ENCODE data around the gene WDR19. TPM values are rescaled to one million over a fixed set of nuclear protein-coding genes. Genes with fewer than 3 reads are reported as not detected.

WDR19 gene
- total and polyA plus RNA-seq, 10 donors, result 17.7 to 48.3 (median 24.6) TPM

GRCh38 chr4:39230462-39230861, 48.1 kb downstream of the WDR19 start:
- TF ChIP-seq CTCF (IDR thresholded peaks at IDR 0.05 in 8 of 11, conservative IDR thresholded peaks at IDR 0.05 in 3 of 11) (no peak), POLR2AphosphoS5 (IDR thresholded peaks at IDR 0.05) (no peak), POLR2A (IDR thresholded peaks at IDR 0.05) (no peak)
- Histone ChIP-seq H3K36me3 (peaks cover 0 to 34% (median 0%) of the 10 kb centered on the region in 6 donors), H3K9me3 (no peaks in the 10 kb centered on the region), H3K27ac (no peak overlapping the region), H3K4me3 (no peak overlapping the region), H3K27me3 (replicated peaks in 1 of 7) (no peaks in the 10 kb centered on the region), H3K4me1 (no peaks in the 10 kb centered on the region)
- no peak for DNase-seq
- intact Hi-C loops (cut with DNase I; ENCODE audit: low total_unique reads), result no loop called here
- WGBS, 5 donors, result 89 to 100% (median 90%) methylated on average over 2 of the region's 2 CpGs

- WGBS, 5 donors, result 93 to 96% (median 95%) methylated on average over 3 of the region's 3 CpGs
- H3K4me3 ChIP-seq, result no peak overlapping the region
- DNase-seq, result no peak
- H3K9me3 ChIP-seq, result no peaks in the 10 kb centered on the region
- no peaks in the 10 kb centered on the region for H3K27me3 ChIP-seq (replicated peaks in 1 of 7)
- H3K4me1 ChIP-seq, result no peaks in the 10 kb centered on the region
- no peak for TF ChIP-seq POLR2AphosphoS5 (IDR thresholded peaks at IDR 0.05)
- no peak for TF ChIP-seq POLR2A (IDR thresholded peaks at IDR 0.05)
- intact Hi-C loops (cut with DNase I; ENCODE audit: low total_unique reads), result no loop called here
- H3K36me3 ChIP-seq, result peaks cover 0 to 43% (median 0%) of the 10 kb centered on the region in 6 donors
- no peak overlapping the region for H3K27ac ChIP-seq
Observed at GRCh38 chr4:39231660-39232059, 49.3 kb downstream of the WDR19 start.

GRCh38 chr4:39232100-39232499, 49.8 kb downstream of the WDR19 start:
- WGBS, 5 donors, result 87 to 97% (median 96%) methylated on average over 7 of the region's 7 CpGs
- intact Hi-C loops (cut with DNase I; ENCODE audit: low total_unique reads), result no loop called here
- DNase-seq, result no peak

GRCh38 chr4:39233114-39233513, 50.8 kb downstream of the WDR19 start:
- Histone ChIP-seq H3K4me1 (no peaks in the 10 kb centered on the region), H3K4me3 (no peak overlapping the region), H3K9me3 (no peaks in the 10 kb centered on the region), H3K36me3 (peaks cover 0 to 57% (median 0%) of the 10 kb centered on the region in 6 donors), H3K27ac (no peak overlapping the region), H3K27me3 (replicated peaks in 1 of 7) (no peaks in the 10 kb centered on the region)
- WGBS, 5 donors, result 82 to 96% (median 88%) methylated on average over 2 of the region's 2 CpGs
- no peak for DNase-seq
- intact Hi-C loops (cut with DNase I; ENCODE audit: low total_unique reads), result no loop called here
- TF ChIP-seq POLR2A (IDR thresholded peaks at IDR 0.05), result no peak
- no peak for TF ChIP-seq POLR2AphosphoS5 (IDR thresholded peaks at IDR 0.05)
- TF ChIP-seq CTCF (IDR thresholded peaks at IDR 0.05 in 8 of 11, conservative IDR thresholded peaks at IDR 0.05 in 3 of 11), result no peak

More at GRCh38 chr4:39232100-39232499, 49.8 kb downstream of the WDR19 start:
- no peak overlapping the region for H3K4me3 ChIP-seq
- no peak overlapping the region for H3K27ac ChIP-seq
- TF ChIP-seq POLR2A (IDR thresholded peaks at IDR 0.05) (no peak), POLR2AphosphoS5 (IDR thresholded peaks at IDR 0.05) (no peak), CTCF (IDR thresholded peaks at IDR 0.05 in 8 of 11, conservative IDR thresholded peaks at IDR 0.05 in 3 of 11) (no peak)
- H3K4me1 ChIP-seq, result no peaks in the 10 kb centered on the region
- H3K9me3 ChIP-seq, result no peaks in the 10 kb centered on the region
- H3K36me3 ChIP-seq, result peaks cover 0 to 47% (median 0%) of the 10 kb centered on the region in 6 donors
- no peaks in the 10 kb centered on the region for H3K27me3 ChIP-seq (replicated peaks in 1 of 7)

- Histone ChIP-seq H3K9me3 (no peaks in the 10 kb centered on the region), H3K27ac (no peak overlapping the region), H3K4me3 (no peak overlapping the region), H3K27me3 (replicated peaks in 1 of 7) (no peaks in the 10 kb centered on the region), H3K36me3 (peaks cover 0 to 52% (median 0%) of the 10 kb centered on the region in 6 donors), H3K4me1 (no peaks in the 10 kb centered on the region)
- 96 to 100% (median 98%) methylated on average over 1 of the region's 1 CpG for whole genome bisulfite sequencing, 5 donors
- DNase-seq, result no peak
- intact Hi-C loops (cut with DNase I; ENCODE audit: low total_unique reads), result no loop called here
- no peak for TF ChIP-seq CTCF (IDR thresholded peaks at IDR 0.05 in 8 of 11, conservative IDR thresholded peaks at IDR 0.05 in 3 of 11)
- no peak for TF ChIP-seq POLR2AphosphoS5 (IDR thresholded peaks at IDR 0.05)
- TF ChIP-seq POLR2A (IDR thresholded peaks at IDR 0.05), result no peak
Observed at GRCh38 chr4:39233783-39234182, 51.5 kb downstream of the WDR19 start.

Data from spleen (tissue), 11 donors.